Smooth muscle cell (in vitro differentiated cells): ENCODE measurements around the gene CNTNAP2. TPM values are rescaled to one million over a fixed set of nuclear protein-coding genes. Genes with fewer than 3 reads are reported as not detected.
"Not testable (repeated sequence)": the region's sequence is repeated elsewhere in the genome, so short reads cannot be mapped to it uniquely, and the experiment has no call there.

Source experiments
- DNase-seq: peaks from one replicate; lab custom pipeline; 2025; ENCODE audit not compliant: unreplicated experiment; lab: John Stamatoyannopoulos, UW
- H2AFZ ChIP-seq: fragments of 200-600 bp; sonication (generic); 2 replicates; pipeline ENCODE4 v1.6.0; 2016; ENCODE audit warnings: antibody characterized with exemption, low read depth, mild to moderate bottlenecking
- H3F3A ChIP-seq: fragments of 200-600 bp; sonication (generic); 2 replicates; pipeline ENCODE4 v1.6.0; 2017; ENCODE audit warnings: antibody characterized with exemption, low read depth
- H3K27ac ChIP-seq: fragments of 200-600 bp; sonication (generic); 2 replicates; pipeline ENCODE4 v1.5.1; 2016; ENCODE audit warnings: low read depth, mild to moderate bottlenecking
- H3K27me3 ChIP-seq: fragments of 200-600 bp; sonication (generic); 2 replicates; pipeline ENCODE4 v1.6.1; 2016; ENCODE audit warnings: low read depth, mild to moderate bottlenecking
- H3K36me3 ChIP-seq: fragments of 200-600 bp; sonication (generic); 2 replicates; pipeline ENCODE4 v1.5.1; 2016; ENCODE audit warnings: low read depth
- H3K4me1 ChIP-seq: fragments of 200-600 bp; sonication (generic); 2 replicates; pipeline ENCODE4 v1.5.1; 2016; ENCODE audit warnings: low read depth
- H3K4me2 ChIP-seq: fragments of 200-600 bp; sonication (generic); 2 replicates; pipeline ENCODE4 v1.6.0; 2016; ENCODE audit warnings: mild to moderate bottlenecking
- H3K4me3 ChIP-seq: fragments of 200-600 bp; sonication (generic); 2 replicates; pipeline ENCODE4 v1.5.1; 2016; ENCODE audit warnings: mild to moderate bottlenecking
- H3K79me2 ChIP-seq: fragments of 200-600 bp; sonication (generic); 2 replicates; pipeline ENCODE4 v1.6.0; 2016; ENCODE audit warnings: low read depth, mild to moderate bottlenecking
- H3K9ac ChIP-seq: fragments of 200-600 bp; sonication (generic); 2 replicates; pipeline ENCODE4 v1.6.0; 2016; ENCODE audit warnings: low read depth
- H3K9me3 ChIP-seq: fragments of 200-600 bp; sonication (generic); replicated peaks from 2 replicates; pipeline ENCODE4 v1.5.1; 2016; ENCODE audit warnings: low read depth
- H4K20me1 ChIP-seq: fragments of 200-600 bp; sonication (generic); 2 replicates; pipeline ENCODE4 v1.6.0; 2016; ENCODE audit warnings: low read depth
- WGBS: methylation state at CpG from one replicate; pipeline ENCODE4 v1.1.7; 2016; ENCODE audit warnings: low lambda C conversion rate; 5-methylcytosine and 5-hydroxymethylcytosine counted together
- polyA plus RNA-seq: library from polyadenylated mRNA; unstranded; fragments of >200 nt; fragmentation: Nextera tagmentation; extraction: Ambion mirVana; gene quantifications from 2 replicates; pipeline ENCODE4 v1.2.1, GENCODE V29; 2016
- total RNA-seq: library from RNA; depleted of rRNA; stranded (reverse); fragments of >200 nt; gene quantifications from 2 replicates; pipeline ENCODE4 v1.2.3, GENCODE V29; 2014
- TF ChIP-seq, protein P1 (sequence below): fragments of 200-600 bp; sonication (generic); IDR thresholded peaks from 2 replicates; pipeline ENCODE4 v1.5.1; 2017; ENCODE audit warnings: borderline replicate concordance, mild to moderate bottlenecking, antibody characterized with exemption; ENCODE audit not compliant: insufficient read depth, poor library complexity, severe bottlenecking

Gene CNTNAP2
- total and polyA plus RNA-seq, 2 experiments from 2014 or later, result 1.7 to 9.0 TPM

DNA sequence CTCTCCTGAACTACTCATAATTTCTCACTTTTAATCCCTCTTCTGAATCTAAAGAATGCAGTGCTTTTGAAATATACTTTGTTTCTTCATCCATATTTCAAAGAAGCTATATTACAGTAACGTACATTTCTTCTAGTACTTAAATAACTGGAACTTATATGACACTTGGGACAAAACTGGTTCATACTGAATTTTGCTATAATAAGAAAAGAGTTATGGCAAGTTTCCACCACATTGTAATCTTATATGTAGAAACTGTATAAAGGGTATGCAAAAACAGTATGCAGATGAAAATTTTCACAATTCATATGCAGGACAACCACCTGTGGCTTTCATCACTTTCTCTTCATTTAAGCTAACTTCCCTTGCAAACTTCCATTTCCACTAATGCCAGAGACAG lies 785.7 kb downstream of the CNTNAP2 start:
- H3K4me1 ChIP-seq, result no peaks in the 10 kb centered on the region
- H3K79me2 ChIP-seq, result no peaks in the 10 kb centered on the region
- no peak overlapping the region for H3K4me3 ChIP-seq
- H3K27ac ChIP-seq, result no peak overlapping the region
- WGBS, result 100% methylated on average over 1 of the region's 1 CpG
- H3K27me3 ChIP-seq, result no peaks in the 10 kb centered on the region
- H4K20me1 ChIP-seq, result no peaks in the 10 kb centered on the region
- no peak overlapping the region for H3K4me2 ChIP-seq
- no peak overlapping the region for H3K9ac ChIP-seq
- no peaks in the 10 kb centered on the region for H3K9me3 ChIP-seq
- H2AFZ ChIP-seq, result no peak overlapping the region
- H3F3A ChIP-seq, result no peaks in the 10 kb centered on the region
- DNase-seq, result no peak
- TF ChIP-seq, protein P1, sequence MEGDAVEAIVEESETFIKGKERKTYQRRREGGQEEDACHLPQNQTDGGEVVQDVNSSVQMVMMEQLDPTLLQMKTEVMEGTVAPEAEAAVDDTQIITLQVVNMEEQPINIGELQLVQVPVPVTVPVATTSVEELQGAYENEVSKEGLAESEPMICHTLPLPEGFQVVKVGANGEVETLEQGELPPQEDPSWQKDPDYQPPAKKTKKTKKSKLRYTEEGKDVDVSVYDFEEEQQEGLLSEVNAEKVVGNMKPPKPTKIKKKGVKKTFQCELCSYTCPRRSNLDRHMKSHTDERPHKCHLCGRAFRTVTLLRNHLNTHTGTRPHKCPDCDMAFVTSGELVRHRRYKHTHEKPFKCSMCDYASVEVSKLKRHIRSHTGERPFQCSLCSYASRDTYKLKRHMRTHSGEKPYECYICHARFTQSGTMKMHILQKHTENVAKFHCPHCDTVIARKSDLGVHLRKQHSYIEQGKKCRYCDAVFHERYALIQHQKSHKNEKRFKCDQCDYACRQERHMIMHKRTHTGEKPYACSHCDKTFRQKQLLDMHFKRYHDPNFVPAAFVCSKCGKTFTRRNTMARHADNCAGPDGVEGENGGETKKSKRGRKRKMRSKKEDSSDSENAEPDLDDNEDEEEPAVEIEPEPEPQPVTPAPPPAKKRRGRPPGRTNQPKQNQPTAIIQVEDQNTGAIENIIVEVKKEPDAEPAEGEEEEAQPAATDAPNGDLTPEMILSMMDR, result no peak
- H3K36me3 ChIP-seq, result no peaks in the 10 kb centered on the region

- Histone ChIP-seq H3K9ac (no peak overlapping the region), H3K36me3 (no peaks in the 10 kb centered on the region), H3K4me2 (no peak overlapping the region), H3F3A (no peaks in the 10 kb centered on the region), H3K79me2 (no peaks in the 10 kb centered on the region), H3K27ac (no peak overlapping the region), H3K4me3 (no peak overlapping the region), H3K4me1 (no peaks in the 10 kb centered on the region), H4K20me1 (no peaks in the 10 kb centered on the region), H3K9me3 (no peaks in the 10 kb centered on the region), H2AFZ (no peak overlapping the region), H3K27me3 (no peaks in the 10 kb centered on the region)
- 75% methylated on average over 8 of the region's 8 CpGs for WGBS
- TF ChIP-seq, protein P1, result no peak
- DNase-seq, result no peak
Observed at GRCh38 chr7:146902728-146903127, 786.1 kb downstream of the CNTNAP2 start.

GRCh38 chr7:146905746-146906145 lies 789.1 kb downstream of the CNTNAP2 start:
- not testable (repeated sequence) for H3K36me3 ChIP-seq, H2AFZ ChIP-seq, H3K4me3 ChIP-seq, H3K4me2 ChIP-seq, H3K27me3 ChIP-seq, H3K4me1 ChIP-seq, H3F3A ChIP-seq, DNase-seq, H3K79me2 ChIP-seq, H4K20me1 ChIP-seq, H3K9ac ChIP-seq, H3K9me3 ChIP-seq, H3K27ac ChIP-seq
- 91% methylated on average over 24 of the region's 24 CpGs for WGBS

- 29% methylated on average over 2 of the region's 2 CpGs for WGBS
- H3K9ac ChIP-seq, result no peak overlapping the region
- no peak for DNase-seq
Observed at GRCh38 chr7:146922782-146923181, 806.2 kb downstream of the CNTNAP2 start.

More at GRCh38 chr7:146922782-146923181, 806.2 kb downstream of the CNTNAP2 start:
- Histone ChIP-seq H3K27me3 (no peaks in the 10 kb centered on the region), H3K4me1 (peaks cover 3% of the 10 kb centered on the region), H3K4me3 (no peak overlapping the region), H3K4me2 (peak overlapping the region; percentile 27), H3K36me3 (no peaks in the 10 kb centered on the region), H3K9me3 (no peaks in the 10 kb centered on the region), H3F3A (no peaks in the 10 kb centered on the region), H2AFZ (no peak overlapping the region), H4K20me1 (no peaks in the 10 kb centered on the region), H3K27ac (no peak overlapping the region), H3K79me2 (no peaks in the 10 kb centered on the region)
- TF ChIP-seq, protein P1, result no peak
